K562 (cell line): ENCODE results near the gene RAB27B. TPM values are rescaled to one million over a fixed set of nuclear protein-coding genes. Genes with fewer than 3 reads are reported as not detected.
A peak's percentile ranks its signal among the peaks of the same experiment; 100 is the strongest.

Experiments used
- ATAC-seq: fragments of 200-7000 bp; cut with Tn5 transposase; 3 replicates; pipeline ENCODE4 v1.9.1; 2020; ENCODE audit warnings: moderate library complexity
- BruUV-seq: library from RNA; stranded (reverse); fragments of 400-500 nt; replicated peaks from 2 replicates; lab custom pipeline; 2021; lab: Mats Ljungman, UMichigan
- CTCF ChIA-PET: fragments of 300-600 bp; formaldehyde crosslinking; extraction: SDS; loops from one replicate; lab custom pipeline; 2021; ENCODE audit warnings: low intra/inter-chr PET ratio; lab: Yijun Ruan, JAX
- POLR2A ChIA-PET: fragments of 300-600, 350-650 bp; sonication (Branson Sonifier 250); formaldehyde crosslinking; extraction: SDS; loops from one replicate; lab custom pipeline; 2021; ENCODE audit warnings: antibody characterized with exemption, inconsistent platforms; lab: Yijun Ruan, JAX
- DNase-seq, 4 experiments: peaks; one replicate each; pipeline versions ENCODE4 v3.0.0 to v3.0.0-alpha.2; 2011 to 2018; ENCODE audit warnings: low spot score in 3 of 4, mixed read lengths in 3 of 4; ENCODE audit errors: extremely low read depth in 1 of 4
- FAIRE-seq: peaks from 2 replicates; lab custom pipeline; 2011; peaks lifted over from hg19 to GRCh38; lab: Jason Lieb, UNC
- H2AFZ ChIP-seq: 2 replicates; pipeline ENCODE4 v1.6.0; 2011; ENCODE audit warnings: low read depth, low read length, control low read depth, inconsistent platforms
- H3K27ac ChIP-seq: fragments of 200-600 bp; 3 replicates; pipeline ENCODE4 v1.8.0; 2011; ENCODE audit warnings: low read depth, mild to moderate bottlenecking, control low read depth, inconsistent platforms, low read length, moderate library complexity, mixed read lengths; ENCODE audit errors: extremely low read depth
- H3K27me3 ChIP-seq, 2 experiments: fragments of 300-600 bp in 1 of 2; 2 replicates in 1 of 2; 3 replicates in 1 of 2; pipeline versions ENCODE4 v1.6.0 to v1.8.0; 2011; ENCODE audit warnings: inconsistent platforms in 2 of 2, low read length in 2 of 2, mild to moderate bottlenecking in 1 of 2, mixed read lengths in 1 of 2, moderate library complexity in 1 of 2; ENCODE audit not compliant: control insufficient read depth in 2 of 2, insufficient read depth in 2 of 2
- H3K36me3 ChIP-seq: fragments of 300-600 bp; 3 replicates; pipeline ENCODE4 v1.8.0; 2011; ENCODE audit warnings: mild to moderate bottlenecking, low read length, inconsistent platforms; ENCODE audit not compliant: control insufficient read depth, insufficient read depth
- H3K4me1 ChIP-seq, 2 experiments: fragments of 200-600 bp in 1 of 2; replicated peaks in 1 of 2; 2 replicates in 1 of 2; 3 replicates in 1 of 2; pipeline versions ENCODE4 v1.5.1 to v1.8.0; 2011; ENCODE audit warnings: inconsistent platforms in 2 of 2, low read length in 2 of 2, mild to moderate bottlenecking in 1 of 2, mixed read lengths in 1 of 2, moderate library complexity in 1 of 2; ENCODE audit not compliant: control insufficient read depth in 2 of 2, insufficient read depth in 2 of 2
- H3K4me2 ChIP-seq: 2 replicates; pipeline ENCODE4 v1.6.1; 2011; ENCODE audit warnings: low read length, control low read depth, inconsistent platforms, mixed read lengths; ENCODE audit not compliant: insufficient read depth
- H3K4me3 ChIP-seq: fragments of 200-600 bp; sonication (generic), shearing (Covaris generic); 2 replicates; pipeline ENCODE4 v1.5.1; 2016; ENCODE audit warnings: control low read depth, inconsistent platforms
- H3K79me2 ChIP-seq: fragments of 200-600 bp; 3 replicates; pipeline ENCODE4 v1.8.0; 2011; ENCODE audit warnings: low read length, inconsistent platforms; ENCODE audit not compliant: control insufficient read depth, insufficient read depth
- H3K9ac ChIP-seq, 2 experiments: 2 replicates each; pipeline versions ENCODE4 v1.6.0 to v1.6.1; 2011; ENCODE audit warnings: low read depth in 2 of 2, low read length in 2 of 2, control low read depth in 1 of 2, inconsistent platforms in 1 of 2, mild to moderate bottlenecking in 1 of 2, mixed read lengths in 1 of 2; ENCODE audit not compliant: insufficient read depth in 1 of 2
- H3K9me1 ChIP-seq: one replicate; pipeline ENCODE4 v1.6.0; 2011; ENCODE audit warnings: inconsistent platforms, mild to moderate bottlenecking, low read length, moderate library complexity; ENCODE audit not compliant: control insufficient read depth, insufficient read depth
- H3K9me3 ChIP-seq: replicated peaks from 2 replicates; pipeline ENCODE4 v1.5.1; 2011; ENCODE audit warnings: low read depth, low read length, inconsistent platforms; ENCODE audit not compliant: control insufficient read depth, insufficient read depth
- H4K20me1 ChIP-seq: replicated peaks from 2 replicates; pipeline ENCODE4 v1.6.1; 2011; ENCODE audit warnings: low read length, inconsistent platforms, mixed read lengths; ENCODE audit not compliant: control insufficient read depth, insufficient read depth
- BCL6 ChIP-seq: fragments of 250-450 bp; sonication (Bioruptor Pico); IDR thresholded peaks from 2 replicates; pipeline ENCODE4 v1.4.0; 2020
- CC2D1A ChIP-seq: fragments of 450-650 bp; IDR thresholded peaks from 2 replicates; pipeline ENCODE4 v1.6.1; 2017; ENCODE audit warnings: mild to moderate bottlenecking
- E2F3 ChIP-seq: fragments of 250-450 bp; sonication (Bioruptor Pico); IDR thresholded peaks from 2 replicates; pipeline ENCODE4 v1.4.0; 2020; ENCODE audit warnings: mild to moderate bottlenecking
- FOXA3 ChIP-seq, 2 experiments: fragments of 450-650 bp in 1 of 2; sonication (generic) in 1 of 2; formaldehyde crosslinking; IDR thresholded peaks in 1 of 2; conservative IDR thresholded peaks in 1 of 2; 2 replicates each; pipeline versions ENCODE4 v1.4.0 to v1.8.0; 2020 to 2022; ENCODE audit warnings: mild to moderate bottlenecking in 2 of 2, missing genetic modification reagents in 1 of 2
- FUS ChIP-seq: fragments of 200-400 bp; formaldehyde crosslinking; optimal IDR thresholded peaks from 2 replicates; pipeline ENCODE3; 2017; ENCODE audit warnings: low read depth, low read length
- KLF16 ChIP-seq: IDR thresholded peaks from 2 replicates; pipeline ENCODE4 v1.6.1; 2016; ENCODE audit warnings: antibody characterized with exemption
- NEUROD1 ChIP-seq: fragments of 150-350 bp; IDR thresholded peaks from 2 replicates; pipeline ENCODE4 v1.6.1; 2014; ENCODE audit warnings: borderline replicate concordance, low read length, low read depth; ENCODE audit not compliant: partially characterized antibody
- NFIX ChIP-seq: fragments of 250-450 bp; sonication (Bioruptor Pico); IDR thresholded peaks from 2 replicates; pipeline ENCODE4 v1.4.0; 2020; ENCODE audit warnings: low read depth, mild to moderate bottlenecking, moderate library complexity
- PHF8 ChIP-seq: fragments of 200-600 bp; sonication (generic); IDR thresholded peaks from 2 replicates; pipeline ENCODE4 v1.6.1; 2012; ENCODE audit warnings: mixed run types, mild to moderate bottlenecking, inconsistent platforms, low read length, moderate library complexity, borderline replicate concordance
- SIRT6 ChIP-seq: IDR thresholded peaks from one replicate; pipeline ENCODE4 v1.6.1; 2012; ENCODE audit warnings: low read depth, mild to moderate bottlenecking, control low read depth, inconsistent platforms, low read length, moderate library complexity
- SPI1 ChIP-seq: IDR thresholded peaks from 2 replicates; pipeline ENCODE4 v1.6.1; 2011; ENCODE audit warnings: low read depth, low read length, control low read depth, borderline replicate concordance
- ZC3H11A ChIP-seq: IDR thresholded peaks from 2 replicates; pipeline ENCODE4 v1.6.1; 2012; ENCODE audit warnings: low read depth, low read length, improper control_type of control experiment
- ZFX ChIP-seq: sonication (generic); formaldehyde crosslinking; IDR thresholded peaks from 2 replicates; pipeline ENCODE4 v1.8.0; 2022; ENCODE audit warnings: mild to moderate bottlenecking, missing genetic modification reagents, moderate library complexity
- WGBS: fragments of 100-300 bp; shearing (Covaris generic); methylation state at CpG from one replicate; pipeline ENCODE4 v1.1.6; 2016; ENCODE audit warnings: low coverage, mixed read lengths; ENCODE audit not compliant: insufficient coverage; ENCODE audit errors: missing lambda C conversion rate; 5-methylcytosine and 5-hydroxymethylcytosine counted together
- in situ Hi-C: fragments of 300-500 bp; cut with MboI; formaldehyde crosslinking; loops from 4 replicates; pipeline ENCODE4 v1.15.0; 2018; ENCODE audit warnings: inconsistent platforms, mixed read lengths
- intact Hi-C: fragments of 100-400 bp; cut with micrococcal nuclease; formaldehyde crosslinking; loops from 2 replicates; pipeline ENCODE4 v1.14.2; 2022
- polyA plus RNA-seq, 8 experiments: library from polyadenylated mRNA; depleted of rRNA in 4 of 8; stranded (reverse) in 5 of 8; unstranded in 3 of 8; fragments of >200 nt; fragmentation: Nextera tagmentation in 2 of 8; fragmentation: Illumina TruSeq in 1 of 8; extraction: Ambion mirVana in 2 of 8; extraction: Trizol in 1 of 8; gene quantifications; 2 replicates each; pipeline versions ENCODE4 v1.2.1 to v1.2.3, GENCODE V29; 2011 to 2014; ENCODE audit warnings: inconsistent platforms in 1 of 8, missing spikeins in 1 of 8
- total RNA-seq, 7 experiments: library from RNA; depleted of rRNA in 6 of 7; stranded (reverse); fragments of >200 nt in 6 of 7; fragmentation: Illumina TruSeq in 2 of 7; extraction: Trizol in 2 of 7; gene quantifications; 2 replicates each; pipeline versions ENCODE4 v1.2.1 to v1.2.3, GENCODE V29; 2011 to 2021; ENCODE audit warnings: low replicate concordance in 1 of 7
- TF ChIP-seq, protein P1 (sequence below), 3 experiments: IDR thresholded peaks in 2 of 3; conservative IDR thresholded peaks in 1 of 3; 2 replicates each; pipeline ENCODE4 v1.5.1; 2011 to 2012; ENCODE audit warnings: low read length in 3 of 3, mild to moderate bottlenecking in 3 of 3, control low read depth in 2 of 3, improper control_type of control experiment in 1 of 3, inconsistent platforms in 1 of 3, low read depth in 1 of 3, mixed read lengths in 1 of 3, moderate library complexity in 1 of 3; ENCODE audit not compliant: insufficient read depth in 2 of 3

RAB27B gene
- total and polyA plus RNA-seq, 9 of the 15 experiments (the other 6 are each of a cell fraction or from before 2014, with no cell fraction given): 0.44 to 5.7 (median 1.2) TPM

DNA sequence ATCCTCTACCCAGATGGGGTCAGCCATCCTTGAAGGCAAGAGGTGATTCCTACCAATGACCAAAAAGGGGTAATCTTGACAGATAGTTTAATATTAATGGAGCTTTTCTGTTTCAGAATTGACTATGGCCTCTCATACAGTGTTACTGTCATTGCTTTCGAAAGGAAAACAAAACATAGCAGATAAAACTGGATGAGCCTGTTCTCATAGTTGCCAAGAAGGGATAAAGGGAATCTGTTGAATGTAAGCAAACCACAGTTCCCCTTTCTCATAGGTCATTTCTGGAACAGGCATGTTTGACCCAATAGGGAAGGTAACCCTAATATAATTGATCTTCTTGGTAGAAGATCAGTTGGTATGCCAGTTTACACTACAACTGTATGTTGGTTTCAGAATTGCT, 1.6 kb downstream of the RAB27B start:
- FAIRE-seq: no peak

DNA sequence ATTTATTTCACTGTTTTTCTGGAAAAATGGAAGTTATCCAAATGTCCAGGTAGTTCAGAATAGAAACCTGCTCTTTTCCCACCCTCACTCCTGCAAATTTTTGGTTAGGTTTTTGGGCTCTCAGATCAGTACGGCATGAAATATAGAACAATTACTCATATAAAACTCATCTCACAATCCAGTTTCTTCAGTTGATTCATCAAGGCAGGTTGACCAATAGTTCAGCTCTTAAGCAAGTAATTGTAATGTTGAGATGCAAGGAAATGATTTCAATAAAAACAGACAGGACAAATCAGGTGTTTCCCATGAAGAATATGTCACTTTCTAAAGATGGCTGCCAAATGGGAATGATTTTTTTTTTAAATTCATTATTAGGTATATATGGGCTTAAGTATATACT, 2.0 kb downstream of the RAB27B start:
- ATAC-seq: no peak
- Histone ChIP-seq H2AFZ (no peak overlapping the region), H4K20me1 (no peaks in the 10 kb centered on the region), H3K4me3 (no peak overlapping the region), H3K9ac (no peak overlapping the region), H3K4me2 (no peak overlapping the region), H3K79me2 (no peaks in the 10 kb centered on the region), H3K9me3 (peaks cover 5% of the 10 kb centered on the region; the same call in 1 of the 2 replicates), H3K36me3 (no peaks in the 10 kb centered on the region), H3K4me1 (peaks cover 0 to 7% of the 10 kb centered on the region in 2 experiments; a peak in 1 of 5 replicates), H3K9me1 (no peaks in the 10 kb centered on the region), H3K27me3 (no peaks in the 10 kb centered on the region), H3K27ac (no peak overlapping the region)
- ChIA-PET CTCF (no interaction called here), POLR2A (no interaction called here)
- in situ Hi-C loops (no loop called here), intact Hi-C loops (no loop called here)
- FAIRE-seq: no peak
- WGBS: 33% methylated on average over 1 of the region's 1 CpG
- no peak for DNase-seq
- no TSS peak for BruUV-seq
- TF ChIP-seq PHF8 (no peak), SIRT6 (no peak), E2F3 (CRISPR knock-in tag) (no peak), KLF16 (no peak), FUS (no peak), BCL6 (no peak), NFIX (CRISPR knock-in tag) (no peak), NEUROD1 (no peak), FOXA3 (CRISPR knock-in tag; conservative IDR thresholded peaks at IDR 0.05 in 1 of 2, IDR thresholded peaks at IDR 0.05 in 1 of 2) (no peak), ZC3H11A (no peak), CC2D1A (no peak)
- TF ChIP-seq, protein P1, sequence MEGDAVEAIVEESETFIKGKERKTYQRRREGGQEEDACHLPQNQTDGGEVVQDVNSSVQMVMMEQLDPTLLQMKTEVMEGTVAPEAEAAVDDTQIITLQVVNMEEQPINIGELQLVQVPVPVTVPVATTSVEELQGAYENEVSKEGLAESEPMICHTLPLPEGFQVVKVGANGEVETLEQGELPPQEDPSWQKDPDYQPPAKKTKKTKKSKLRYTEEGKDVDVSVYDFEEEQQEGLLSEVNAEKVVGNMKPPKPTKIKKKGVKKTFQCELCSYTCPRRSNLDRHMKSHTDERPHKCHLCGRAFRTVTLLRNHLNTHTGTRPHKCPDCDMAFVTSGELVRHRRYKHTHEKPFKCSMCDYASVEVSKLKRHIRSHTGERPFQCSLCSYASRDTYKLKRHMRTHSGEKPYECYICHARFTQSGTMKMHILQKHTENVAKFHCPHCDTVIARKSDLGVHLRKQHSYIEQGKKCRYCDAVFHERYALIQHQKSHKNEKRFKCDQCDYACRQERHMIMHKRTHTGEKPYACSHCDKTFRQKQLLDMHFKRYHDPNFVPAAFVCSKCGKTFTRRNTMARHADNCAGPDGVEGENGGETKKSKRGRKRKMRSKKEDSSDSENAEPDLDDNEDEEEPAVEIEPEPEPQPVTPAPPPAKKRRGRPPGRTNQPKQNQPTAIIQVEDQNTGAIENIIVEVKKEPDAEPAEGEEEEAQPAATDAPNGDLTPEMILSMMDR (IDR thresholded peaks at IDR 0.05 in 2 of 3, conservative IDR thresholded peaks at IDR 0.05 in 1 of 3; ENCODE audit: insufficient read depth in 2 of 3, low read depth in 1 of 3, low read length in 3 of 3): no peak

More for the DNA sequence above, 1.6 kb downstream of the RAB27B start:
- Histone ChIP-seq H3K9ac (no peak overlapping the region), H3K4me2 (no peak overlapping the region), H3K4me3 (no peak overlapping the region), H3K9me1 (no peaks in the 10 kb centered on the region), H3K9me3 (peaks cover 5% of the 10 kb centered on the region; the same call in 1 of the 2 replicates), H3K36me3 (no peaks in the 10 kb centered on the region), H4K20me1 (no peaks in the 10 kb centered on the region), H2AFZ (no peak overlapping the region)
- DNase-seq (no peak), ATAC-seq (no peak)
- ChIA-PET CTCF (no interaction called here), POLR2A (no interaction called here)
- in situ Hi-C loops: no loop called here
- BruUV-seq: no TSS peak
- intact Hi-C loops: no loop called here
- TF ChIP-seq SPI1 (0 out of 2 replicates have a peak, but pooled peaks have one; percentile 18), ZFX (no peak)
- TF ChIP-seq, all 486 proteins: peak for 1
- Histone ChIP-seq H3K27me3 (no peaks in the 10 kb centered on the region), H3K27ac (no peak overlapping the region), H3K79me2 (no peaks in the 10 kb centered on the region), H3K4me1 (peaks cover 0 to 7% of the 10 kb centered on the region in 2 experiments; a peak in 1 of 5 replicates)
- 19% methylated on average over 1 of the region's 1 CpG for WGBS
